Measurements from ENCODE around the gene MGAT4C. TPM values are rescaled to one million over a fixed set of nuclear protein-coding genes. Genes with fewer than 3 reads are reported as not detected.

The MGAT4C gene
- total and polyA plus RNA-seq, 2 donors (not counting 3 experiments of a cell fraction or from before 2014, with no cell fraction given), result not detected

GRCh38 chr12:86050010-86050409, 206.2 kb downstream of the MGAT4C start:
- H3K9me1 ChIP-seq (replicated peaks; ENCODE audit: control insufficient read depth, extremely low read depth, insufficient read depth, low read length), result no peaks in the 10 kb centered on the region
- BruUV-seq (replicated peaks), result no TSS peak
- H3K27me3 ChIP-seq (ENCODE audit: control insufficient read depth in 2 of 2, insufficient read depth in 2 of 2, low read length in 2 of 2), result no peaks in the 10 kb centered on the region
- no peak overlapping the region for H3K27ac ChIP-seq (ENCODE audit: insufficient read depth, low read depth, low read length)
- H4K20me1 ChIP-seq (replicated peaks; ENCODE audit: control insufficient read depth, extremely low read depth, insufficient read depth, low read length), result no peaks in the 10 kb centered on the region
- TF ChIP-seq CTCF (IDR thresholded peaks at IDR 0.05; ENCODE audit: extremely low read depth in 1 of 2, insufficient read depth in 1 of 2, low read depth in 1 of 2, low read length in 2 of 2) (no peak), POLR2AphosphoS5 (IDR thresholded peaks at IDR 0.05; ENCODE audit: insufficient read depth, low read depth, low read length) (no peak), EZH2 (IDR thresholded peaks at IDR 0.05; ENCODE audit: borderline replicate concordance, low read depth, low read length, severe bottlenecking) (no peak), FOS (IDR thresholded peaks at IDR 0.05; ENCODE audit: borderline replicate concordance, insufficient read depth, low read length) (no peak), MYC (IDR thresholded peaks at IDR 0.05; ENCODE audit: low read depth, low read length) (no peak), GATA2 (IDR thresholded peaks at IDR 0.05; ENCODE audit: insufficient read depth, insufficient read length, low read depth, low read length) (no peak), JUN (IDR thresholded peaks at IDR 0.05; ENCODE audit: borderline replicate concordance, insufficient read depth, insufficient read length, low read depth) (no peak), POLR2A (IDR thresholded peaks at IDR 0.05; ENCODE audit: low read depth, low read length) (no peak), MAX (IDR thresholded peaks at IDR 0.05; ENCODE audit: insufficient read depth, insufficient read length) (no peak)
- H3K36me3 ChIP-seq (ENCODE audit: control insufficient read depth in 2 of 2, extremely low read depth in 1 of 2, insufficient read depth in 2 of 2, low read length in 2 of 2), result no peaks in the 10 kb centered on the region
- intact Hi-C loops (cut with micrococcal nuclease) (no loop called here), dilution Hi-C loops (cut with MboI; ENCODE audit: extremely low pct_ligation_motif_present, low sequenced_read_pairs) (no loop called here)
- FAIRE-seq (no peak), DNase-seq (ENCODE audit: low read depth, low spot score) (no peak)
- no peak overlapping the region for H3K9ac ChIP-seq (replicated peaks; ENCODE audit: extremely low read depth, insufficient read depth, low read length)
- no peak overlapping the region for H3K4me2 ChIP-seq (ENCODE audit: insufficient read depth, low read length)
- H3K4me1 ChIP-seq (ENCODE audit: control insufficient read depth, extremely low read depth, insufficient read depth, low read length), result no peaks in the 10 kb centered on the region
- H3K79me2 ChIP-seq (ENCODE audit: control insufficient read depth, insufficient read depth, low read length), result no peaks in the 10 kb centered on the region
- ChIA-PET CTCF (no interaction called here), POLR2A (no interaction called here)
- H2AFZ ChIP-seq (ENCODE audit: low read depth, low read length), result no peak overlapping the region
- H3K4me3 ChIP-seq (replicated peaks in 1 of 3; ENCODE audit: insufficient read depth in 1 of 3, low read depth in 1 of 3, low read length in 3 of 3), result no peak overlapping the region
- no peaks in the 10 kb centered on the region for H3K9me3 ChIP-seq (replicated peaks; ENCODE audit: control insufficient read depth, insufficient read depth, low read length)

All from endothelial cell of umbilical vein (primary cell).